HCT116 (cell line): ENCODE data around the gene PRSS27.

Source experiments
- CBX3 ChIP-seq: IDR thresholded peaks from 2 replicates; pipeline ENCODE4 v1.6.1; 2012; ENCODE audit warnings: low read depth
- CEBPB ChIP-seq: IDR thresholded peaks from 2 replicates; pipeline ENCODE4 v1.6.1; 2012; ENCODE audit warnings: low read depth
- EGR1 ChIP-seq: IDR thresholded peaks from 2 replicates; pipeline ENCODE4 v1.6.1; 2012; ENCODE audit warnings: low read depth
- ELF1 ChIP-seq: IDR thresholded peaks from 2 replicates; pipeline ENCODE4 v1.6.1; 2012; ENCODE audit warnings: low read depth, borderline replicate concordance
- EZH2 ChIP-seq: fragments of 200-600 bp; sonication (generic); IDR thresholded peaks from 2 replicates; pipeline ENCODE4 v1.6.1; 2017; ENCODE audit warnings: antibody characterized with exemption, mixed run types
- FOSL1 ChIP-seq: IDR thresholded peaks from 2 replicates; pipeline ENCODE4 v1.6.1; 2012; ENCODE audit warnings: low read depth
- POLR2A ChIP-seq: IDR thresholded peaks from 2 replicates; pipeline ENCODE4 v1.7.0; 2011; ENCODE audit warnings: borderline replicate concordance; ENCODE audit not compliant: insufficient read depth, insufficient read length; ENCODE audit errors: extremely low read depth
- POLR2AphosphoS5 ChIP-seq: IDR thresholded peaks from 2 replicates; pipeline ENCODE4 v1.6.1; 2011; ENCODE audit warnings: mild to moderate bottlenecking, low read depth, low read length, moderate library complexity
- YY1 ChIP-seq: IDR thresholded peaks from 2 replicates; pipeline ENCODE4 v1.6.1; 2011; ENCODE audit warnings: low read length, low read depth, moderate library complexity, mild to moderate bottlenecking; ENCODE audit not compliant: insufficient replicate concordance; ENCODE audit errors: extremely low read depth
- ZFX ChIP-seq: fragments of 450-650 bp; IDR thresholded peaks from 2 replicates; pipeline ENCODE4 v1.6.1; 2017
- ZNF274 ChIP-seq: fragments of 200-500 bp; sonication (Bioruptor generic); IDR thresholded peaks from 2 replicates; pipeline ENCODE4 v1.6.1; 2014; ENCODE audit warnings: mild to moderate bottlenecking, low read depth, low read length, inconsistent platforms
- TF ChIP-seq, protein P1 (sequence below), 3 experiments: fragments of 200-600 bp in 1 of 3; sonication (generic) in 1 of 3; IDR thresholded peaks in 2 of 3; conservative IDR thresholded peaks in 1 of 3; 2 replicates each; pipeline ENCODE4 v1.5.1; 2012 to 2017; ENCODE audit warnings: low read depth in 2 of 3, low read length in 2 of 3, antibody characterized with exemption in 1 of 3, borderline replicate concordance in 1 of 3, control low read depth in 1 of 3, mild to moderate bottlenecking in 1 of 3, mixed read lengths in 1 of 3, mixed run types in 1 of 3, moderate library complexity in 1 of 3; ENCODE audit not compliant: insufficient read depth in 1 of 3
- TF ChIP-seq, protein P2 (sequence below): IDR thresholded peaks from 2 replicates; pipeline ENCODE4 v1.6.1; 2012

DNA sequence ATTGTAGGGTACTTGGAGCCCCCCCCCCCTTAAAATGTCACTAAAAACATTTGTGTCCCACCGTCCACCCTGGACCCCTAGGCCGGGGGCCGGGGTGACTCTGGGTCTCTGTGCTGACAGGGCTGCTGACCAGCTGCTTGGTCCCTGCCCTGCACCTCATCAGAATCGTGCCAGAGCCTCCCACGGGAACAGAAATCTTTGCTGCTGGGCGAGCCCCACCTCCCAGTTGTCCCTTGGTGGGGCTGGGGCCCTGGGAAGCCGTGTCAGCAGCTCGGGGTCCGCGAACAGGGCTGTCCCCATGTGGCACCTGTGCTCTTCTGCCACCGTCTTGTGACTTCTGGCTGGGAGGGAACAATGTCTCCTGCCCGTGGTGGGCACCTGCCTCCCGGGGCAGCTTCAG lies 19.2 kb downstream of the PRSS27 start:
- TF ChIP-seq CBX3 (no peak), POLR2A (no peak), YY1 (no peak), EZH2 (no peak), POLR2AphosphoS5 (no peak), EGR1 (no peak), FOSL1 (no peak), ZFX (no peak), ZNF274 (no peak), CEBPB (no peak), ELF1 (no peak)
- TF ChIP-seq, protein P1, sequence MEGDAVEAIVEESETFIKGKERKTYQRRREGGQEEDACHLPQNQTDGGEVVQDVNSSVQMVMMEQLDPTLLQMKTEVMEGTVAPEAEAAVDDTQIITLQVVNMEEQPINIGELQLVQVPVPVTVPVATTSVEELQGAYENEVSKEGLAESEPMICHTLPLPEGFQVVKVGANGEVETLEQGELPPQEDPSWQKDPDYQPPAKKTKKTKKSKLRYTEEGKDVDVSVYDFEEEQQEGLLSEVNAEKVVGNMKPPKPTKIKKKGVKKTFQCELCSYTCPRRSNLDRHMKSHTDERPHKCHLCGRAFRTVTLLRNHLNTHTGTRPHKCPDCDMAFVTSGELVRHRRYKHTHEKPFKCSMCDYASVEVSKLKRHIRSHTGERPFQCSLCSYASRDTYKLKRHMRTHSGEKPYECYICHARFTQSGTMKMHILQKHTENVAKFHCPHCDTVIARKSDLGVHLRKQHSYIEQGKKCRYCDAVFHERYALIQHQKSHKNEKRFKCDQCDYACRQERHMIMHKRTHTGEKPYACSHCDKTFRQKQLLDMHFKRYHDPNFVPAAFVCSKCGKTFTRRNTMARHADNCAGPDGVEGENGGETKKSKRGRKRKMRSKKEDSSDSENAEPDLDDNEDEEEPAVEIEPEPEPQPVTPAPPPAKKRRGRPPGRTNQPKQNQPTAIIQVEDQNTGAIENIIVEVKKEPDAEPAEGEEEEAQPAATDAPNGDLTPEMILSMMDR (IDR thresholded peaks at IDR 0.05 in 2 of 3, conservative IDR thresholded peaks at IDR 0.05 in 1 of 3; ENCODE audit: borderline replicate concordance in 1 of 3, insufficient read depth in 1 of 3, low read depth in 2 of 3, low read length in 2 of 3) = no peak
- TF ChIP-seq, protein P2, sequence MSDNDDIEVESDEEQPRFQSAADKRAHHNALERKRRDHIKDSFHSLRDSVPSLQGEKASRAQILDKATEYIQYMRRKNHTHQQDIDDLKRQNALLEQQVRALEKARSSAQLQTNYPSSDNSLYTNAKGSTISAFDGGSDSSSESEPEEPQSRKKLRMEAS = no peak
